Epithelial cell of esophagus (primary cell): ENCODE measurements around the gene DLEC1.
"Not testable (repeated sequence)": the region's sequence is repeated elsewhere in the genome, so short reads cannot be mapped to it uniquely, and the experiment has no call there.

Experiments
- DNase-seq: peaks from one replicate; pipeline ENCODE4 v3.0.0; 2010; ENCODE audit warnings: low read depth
- H3K4me3 ChIP-seq: 2 replicates; pipeline ENCODE4 v1.5.1; 2011; ENCODE audit warnings: mild to moderate bottlenecking, low read length, control low read depth
- CTCF ChIP-seq: IDR thresholded peaks from 2 replicates; pipeline ENCODE4 v1.5.1; 2011; ENCODE audit warnings: low read depth, mild to moderate bottlenecking, low read length, control low read depth, inconsistent platforms; ENCODE audit not compliant: insufficient read depth; ENCODE audit errors: missing control alignments

The DLEC1 gene

GRCh38 chr3:38157595-38157994 lies 118.6 kb downstream of the DLEC1 start:
- DNase-seq = peak; percentile 96
- no peak overlapping the region for H3K4me3 ChIP-seq
- TF ChIP-seq CTCF = no peak

GRCh38 chr3:38158472-38158871 lies 119.5 kb downstream of the DLEC1 start:
- TF ChIP-seq CTCF = no peak
- DNase-seq = no peak
- H3K4me3 ChIP-seq = no peak overlapping the region

GRCh38 chr3:38160704-38161103 lies 121.7 kb downstream of the DLEC1 start:
- not testable (repeated sequence) for H3K4me3 ChIP-seq, DNase-seq

- DNase-seq = no peak
- no peak overlapping the region for H3K4me3 ChIP-seq
- peak; percentile 33 for TF ChIP-seq CTCF
These were observed 124.3 kb downstream of the DLEC1 start for GRCh38 chr3:38163117-38163840.

- peak overlapping the region; percentile 77 for H3K4me3 ChIP-seq
- no peak for TF ChIP-seq CTCF
- DNase-seq = no peak
These were observed 125.0 kb downstream of the DLEC1 start for GRCh38 chr3:38163841-38164642.

- no peak for TF ChIP-seq CTCF
- no peak for DNase-seq
- H3K4me3 ChIP-seq = peak overlapping the region; percentile 77
These were observed 125.6 kb downstream of the DLEC1 start for GRCh38 chr3:38164643-38164951.

GRCh38 chr3:38164952-38165721 lies 126.1 kb downstream of the DLEC1 start, which contains the start of gene OXSR1:
TSS of gene OXSR1 (plus strand) at chr3:38165537. CDS start at chr3:38165877, 340 bp downstream.
- H3K4me3 ChIP-seq = peak within 1 kb of the TSS; percentile 77
- peak; percentile 100 for DNase-seq
- no peak for TF ChIP-seq CTCF
